GM21390 (cell line): ENCODE data around the gene ZDHHC9.

Source experiments
- ATAC-seq: cut with Tn5 transposase; IDR thresholded peaks from one replicate; pipeline ENCODE4 v1.9.1; 2021; ENCODE audit not compliant: unreplicated experiment

ZDHHC9 gene

DNA sequence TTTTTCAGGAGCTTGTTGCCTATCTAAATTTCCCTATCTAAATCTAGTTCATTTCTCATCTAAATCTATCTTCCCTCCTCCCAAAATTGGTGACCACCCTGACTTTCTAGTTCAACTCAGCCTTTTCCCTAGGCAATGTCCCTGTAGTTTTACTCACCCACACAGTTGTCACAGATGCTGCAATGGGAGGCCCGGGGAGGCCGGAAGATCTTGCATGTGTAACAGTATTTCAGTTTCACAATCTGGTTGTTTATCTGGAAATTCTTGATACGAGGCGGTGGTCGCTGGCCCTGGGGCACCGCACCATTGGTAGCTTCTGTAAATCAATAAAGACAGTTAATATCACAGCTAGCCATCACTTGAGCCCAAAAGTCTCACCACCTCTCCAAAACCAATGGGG is 20.2 kb downstream of the ZDHHC9 start:
- no peak for ATAC-seq

DNA sequence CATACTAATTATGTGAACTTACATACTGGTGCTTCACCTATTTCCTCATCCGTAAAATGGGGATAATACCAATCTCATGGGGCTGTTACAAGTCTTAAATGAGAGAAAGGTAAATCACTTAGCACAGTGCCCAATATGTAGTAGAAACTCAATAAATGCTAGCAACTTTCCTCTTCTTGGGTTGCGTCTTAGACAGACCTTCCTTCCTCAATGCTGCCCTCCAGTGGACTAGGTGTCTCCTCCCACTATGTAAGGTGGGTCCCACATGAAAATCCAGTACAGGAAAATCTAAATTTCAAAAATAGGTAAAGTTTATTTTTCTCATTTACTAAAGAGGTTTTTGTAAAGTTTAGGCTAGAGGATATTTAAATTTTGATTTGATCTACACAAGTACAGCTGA is 20.6 kb downstream of the ZDHHC9 start:
- no peak for ATAC-seq

DNA sequence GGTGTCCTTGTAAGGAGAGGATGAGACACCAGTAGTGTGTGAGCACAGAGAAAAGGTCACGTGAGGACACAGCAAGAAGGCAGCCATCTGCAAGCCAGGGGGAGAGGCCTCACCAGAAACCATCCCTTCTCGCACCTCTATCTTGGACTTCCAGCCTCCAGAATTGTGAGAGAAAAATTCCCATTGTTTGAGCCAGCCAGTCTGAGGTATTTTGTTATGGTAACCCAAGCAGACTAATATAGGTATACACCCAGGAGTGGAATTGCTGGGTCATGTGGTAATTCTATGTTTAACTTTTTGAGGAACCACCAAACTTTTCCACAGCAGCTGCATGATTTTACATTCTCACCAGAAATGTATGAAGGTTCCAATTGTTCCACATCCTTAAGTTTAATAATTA is 25.6 kb downstream of the ZDHHC9 start:
- ATAC-seq, result no peak

DNA sequence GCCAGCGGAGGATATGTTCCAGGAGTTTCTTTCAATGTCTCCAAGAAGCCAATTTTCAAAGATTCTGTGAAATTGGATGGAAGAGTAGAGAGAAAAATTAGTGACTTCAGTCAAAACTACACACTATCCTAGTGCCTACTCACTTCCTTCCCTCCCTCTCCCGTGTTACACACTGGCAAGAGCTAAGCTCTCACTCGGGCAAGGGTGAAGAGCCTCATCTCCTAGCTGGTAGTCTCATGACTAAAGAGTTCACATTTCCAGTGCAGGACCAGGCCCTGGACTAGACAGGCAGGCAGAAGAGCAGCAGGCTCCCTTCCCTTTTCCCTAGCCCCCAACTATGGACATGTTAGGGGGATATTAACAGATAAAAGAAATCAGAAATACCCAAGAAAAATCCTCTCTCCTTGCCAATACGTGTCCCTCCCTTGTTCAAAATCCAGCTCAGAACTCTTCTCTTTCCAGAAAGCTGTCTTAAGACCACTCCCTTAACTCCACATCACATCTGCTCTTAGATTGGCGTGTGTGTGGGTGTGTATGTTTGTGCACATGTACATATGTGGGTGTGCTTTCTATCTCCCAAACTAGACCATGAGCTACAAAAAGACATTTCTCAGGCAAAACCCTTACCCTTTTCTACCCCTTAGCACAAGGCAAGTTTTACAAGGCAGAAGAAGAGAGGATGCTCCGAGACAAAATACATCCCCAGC is 29.9 kb downstream of the ZDHHC9 start:
- no peak for ATAC-seq

DNA sequence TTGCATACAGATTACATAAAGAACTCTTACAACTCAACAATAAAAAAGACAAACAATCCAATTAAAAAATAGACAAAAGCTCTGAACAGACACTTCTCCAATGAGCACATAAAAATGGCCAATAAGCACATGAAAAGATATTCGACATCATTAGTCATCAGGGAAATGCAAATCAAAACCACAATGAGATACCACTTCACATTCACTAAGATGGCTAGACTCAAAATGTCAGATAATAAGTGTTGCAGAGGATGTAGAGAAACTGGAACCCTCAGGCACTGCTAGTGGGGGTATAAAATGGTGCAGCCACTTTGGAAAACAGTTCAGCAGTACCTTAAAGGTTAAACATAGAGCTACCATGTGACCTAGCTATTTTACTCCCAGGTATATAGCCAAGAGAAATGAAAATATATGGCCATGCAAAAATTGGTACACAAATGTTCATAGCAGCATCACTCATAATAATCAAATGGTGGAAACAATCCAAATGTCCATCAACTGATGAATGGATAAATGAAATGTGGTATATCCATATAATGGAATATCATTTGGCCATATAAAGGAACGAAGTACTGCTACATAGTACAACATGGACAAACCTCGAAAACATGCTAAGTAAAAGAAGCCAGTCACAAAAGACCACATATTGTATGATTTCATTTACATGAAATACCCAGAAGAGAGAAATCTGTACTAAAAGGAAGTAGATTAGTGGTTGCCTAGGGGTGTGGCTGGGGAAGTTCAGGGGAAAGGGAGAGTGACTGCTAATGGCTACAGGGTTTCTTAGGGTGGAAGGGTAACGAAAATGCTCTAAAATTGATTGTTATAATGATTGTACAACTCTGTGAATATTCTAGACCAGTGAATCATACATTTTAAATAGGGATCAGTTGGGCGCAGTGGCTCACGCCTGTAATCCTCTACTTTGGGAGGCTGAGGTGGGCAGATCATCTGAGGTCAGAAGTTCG is 34.6 kb downstream of the ZDHHC9 start:
- no peak for ATAC-seq

DNA sequence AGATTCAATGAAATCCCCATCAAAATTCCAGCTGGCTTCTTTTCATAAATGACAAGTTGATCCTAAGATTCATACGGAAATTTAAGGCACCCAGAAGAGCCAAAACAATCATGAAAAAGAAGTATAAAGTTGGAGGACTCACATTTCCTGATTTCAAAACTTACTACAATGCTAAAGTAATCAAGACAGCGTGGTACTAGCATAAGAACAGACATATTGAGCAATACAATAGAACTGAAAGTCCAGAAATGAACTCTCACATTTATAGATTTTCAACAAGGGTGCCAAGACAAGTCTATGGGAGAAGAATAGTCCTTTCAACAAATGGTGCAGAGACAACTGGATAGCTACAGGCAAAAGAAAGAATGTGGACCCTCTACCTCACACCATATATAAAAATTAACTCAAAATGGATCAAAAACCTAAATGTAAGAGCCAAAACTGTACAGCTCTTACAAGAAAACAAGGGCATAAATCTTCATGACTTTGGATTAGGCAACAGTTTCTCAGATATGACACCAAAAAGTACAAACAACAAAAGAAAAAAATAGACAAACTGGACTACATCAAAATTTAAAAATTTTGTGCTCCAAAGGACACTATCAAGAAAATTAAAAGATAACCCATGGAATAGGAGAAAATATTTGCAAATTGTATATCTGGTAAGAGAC is 35.4 kb downstream of the ZDHHC9 start:
- no peak for ATAC-seq

DNA sequence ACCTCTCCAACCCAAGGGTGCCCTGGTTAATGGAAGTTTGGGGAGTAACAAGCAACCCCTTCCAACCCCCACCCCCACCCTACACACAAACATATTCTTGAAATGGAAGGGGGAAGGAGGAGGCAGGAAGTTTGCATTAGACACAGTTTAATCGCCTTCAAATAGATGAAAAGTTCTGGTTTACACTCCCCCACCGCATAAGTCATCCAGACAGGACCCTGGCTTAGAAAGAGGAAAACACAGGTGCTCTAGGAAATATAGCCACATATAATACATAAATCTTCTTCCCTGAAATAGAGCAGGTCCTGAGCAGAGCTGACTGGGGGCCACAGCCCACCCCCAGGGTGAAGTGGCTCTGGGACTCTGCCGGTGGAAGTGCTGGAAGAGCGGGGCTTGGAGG is 38.9 kb downstream of the ZDHHC9 start:
- ATAC-seq, result no peak

DNA sequence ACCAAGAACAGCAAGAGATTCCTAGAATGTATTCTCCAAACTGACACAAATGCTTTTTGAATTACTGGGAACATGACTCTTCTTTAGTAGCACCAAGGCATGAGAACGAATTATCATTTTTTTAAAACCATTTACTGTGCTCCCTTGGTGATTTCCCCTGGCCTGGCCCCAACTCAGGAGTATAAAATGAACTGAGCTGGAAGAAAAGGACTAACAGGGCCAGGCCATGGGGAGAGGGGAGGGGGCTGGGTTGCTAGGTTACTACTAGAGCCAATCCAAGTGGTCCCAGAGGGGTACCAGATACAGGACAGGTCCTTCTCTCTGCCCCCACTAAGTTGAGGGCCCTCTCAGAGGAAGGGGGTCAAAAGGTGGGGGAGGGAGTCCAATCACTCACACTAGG is 40.8 kb downstream of the ZDHHC9 start:
- no peak for ATAC-seq

DNA sequence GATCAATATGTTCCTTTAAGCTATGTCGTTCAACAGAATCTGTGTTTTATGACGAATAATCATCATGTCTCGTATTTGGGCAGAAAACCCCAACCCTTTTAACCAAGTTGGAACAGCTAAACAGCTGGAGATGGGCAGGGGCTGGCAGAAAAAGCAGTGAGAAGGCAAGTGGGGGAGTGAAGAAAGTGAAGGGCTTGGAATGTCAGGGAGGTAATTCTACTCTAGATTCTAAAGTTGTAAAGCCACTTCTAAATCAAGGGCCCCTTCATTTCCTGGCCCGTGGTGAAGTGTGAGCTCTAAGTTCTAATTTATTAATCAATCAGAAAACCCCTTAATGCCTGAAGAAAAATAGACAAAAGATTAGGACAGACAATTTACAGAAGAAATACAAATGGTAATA is 43.5 kb downstream of the ZDHHC9 start:
- no peak for ATAC-seq

DNA sequence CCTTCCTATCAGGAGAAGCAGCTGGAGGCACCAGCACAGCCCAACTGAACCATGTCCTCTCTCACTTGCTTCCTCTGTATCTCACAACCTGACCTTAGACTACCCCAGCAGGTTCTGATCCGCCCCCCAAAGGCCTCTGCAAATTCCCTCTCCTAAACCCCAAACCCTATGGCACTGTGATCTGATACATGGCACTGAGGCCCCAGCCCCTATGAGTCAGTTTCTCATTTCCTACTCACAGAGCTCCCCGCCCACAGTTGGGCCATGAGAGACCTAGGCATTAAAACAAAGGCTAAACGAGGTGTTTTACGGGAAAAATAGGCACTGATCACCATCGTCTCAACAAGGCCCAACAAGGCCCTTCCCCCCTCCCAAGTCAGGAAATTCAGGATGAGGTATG is 44.8 kb downstream of the ZDHHC9 start:
- ATAC-seq, result no peak

DNA sequence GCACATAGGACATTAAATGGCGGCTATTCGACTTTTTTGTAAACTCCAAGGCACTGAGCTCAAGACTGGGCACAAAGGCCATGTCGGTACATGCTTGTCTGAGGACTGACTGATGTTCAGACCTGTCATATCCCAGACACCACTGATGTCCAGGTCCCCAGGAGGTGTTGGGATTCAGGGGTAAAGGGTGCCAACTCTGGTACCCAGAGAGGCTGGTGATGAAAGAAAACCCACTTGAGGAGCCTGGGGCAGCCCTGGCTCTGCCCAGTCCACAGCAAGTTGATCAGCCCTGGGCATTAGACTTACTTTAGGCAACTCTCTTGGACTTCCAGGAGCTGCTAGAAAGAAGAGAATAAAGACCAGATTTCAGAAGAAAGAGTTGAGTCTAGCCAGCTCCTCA is 45.2 kb downstream of the ZDHHC9 start:
- ATAC-seq, result no peak

DNA sequence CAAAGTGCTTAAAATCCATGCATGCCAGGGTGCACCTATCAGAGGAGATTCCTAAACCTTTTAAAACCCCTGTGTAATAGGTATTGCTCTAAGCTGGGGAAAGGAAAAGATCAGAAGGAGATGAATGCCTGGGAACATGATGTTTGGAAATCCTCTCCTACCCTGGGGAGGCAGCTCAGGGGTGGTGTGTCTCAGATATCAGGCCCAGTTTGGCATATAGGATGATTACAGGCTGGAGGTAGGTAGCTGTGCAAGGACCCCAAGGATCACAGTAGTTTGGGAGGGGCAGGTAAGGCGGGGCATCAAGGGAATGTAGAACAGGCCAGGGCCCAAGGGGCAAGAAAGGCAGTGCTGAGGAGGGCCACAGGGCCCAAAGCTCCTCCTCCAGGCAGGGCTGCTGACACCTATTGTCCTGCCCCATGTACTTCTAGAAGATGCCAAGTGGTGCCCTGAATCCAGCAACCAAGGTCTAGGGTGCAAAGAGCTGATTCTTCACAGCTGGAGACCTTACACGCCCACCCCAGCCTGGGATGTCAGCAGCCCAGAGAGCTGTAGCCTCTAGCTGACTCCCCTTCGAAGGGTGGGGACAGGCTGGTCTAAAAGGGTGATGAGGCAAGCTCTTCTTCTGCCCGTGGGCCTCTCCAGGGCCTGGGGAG is 46.3 kb downstream of the ZDHHC9 start:
- ATAC-seq, result no peak

DNA sequence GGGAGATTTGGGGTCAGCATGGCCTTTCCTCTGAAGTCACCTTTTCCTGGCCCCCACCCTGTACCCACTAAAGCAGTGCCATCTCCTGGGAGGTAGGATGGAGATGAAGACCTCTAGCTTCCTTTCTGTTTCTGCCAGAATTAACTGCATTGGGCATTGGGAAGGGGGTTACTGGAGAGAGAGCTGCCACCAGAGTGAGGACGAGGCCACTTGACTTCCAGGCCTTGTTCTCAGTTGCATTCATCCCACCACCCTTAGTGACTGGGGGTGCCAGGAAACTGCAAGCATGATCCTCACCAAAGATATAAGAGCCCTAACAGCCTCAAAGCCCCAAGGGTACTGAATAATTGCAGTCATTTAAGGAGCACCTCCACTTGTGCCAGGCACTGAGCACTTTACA is 48.1 kb downstream of the ZDHHC9 start:
- ATAC-seq, result no peak

DNA sequence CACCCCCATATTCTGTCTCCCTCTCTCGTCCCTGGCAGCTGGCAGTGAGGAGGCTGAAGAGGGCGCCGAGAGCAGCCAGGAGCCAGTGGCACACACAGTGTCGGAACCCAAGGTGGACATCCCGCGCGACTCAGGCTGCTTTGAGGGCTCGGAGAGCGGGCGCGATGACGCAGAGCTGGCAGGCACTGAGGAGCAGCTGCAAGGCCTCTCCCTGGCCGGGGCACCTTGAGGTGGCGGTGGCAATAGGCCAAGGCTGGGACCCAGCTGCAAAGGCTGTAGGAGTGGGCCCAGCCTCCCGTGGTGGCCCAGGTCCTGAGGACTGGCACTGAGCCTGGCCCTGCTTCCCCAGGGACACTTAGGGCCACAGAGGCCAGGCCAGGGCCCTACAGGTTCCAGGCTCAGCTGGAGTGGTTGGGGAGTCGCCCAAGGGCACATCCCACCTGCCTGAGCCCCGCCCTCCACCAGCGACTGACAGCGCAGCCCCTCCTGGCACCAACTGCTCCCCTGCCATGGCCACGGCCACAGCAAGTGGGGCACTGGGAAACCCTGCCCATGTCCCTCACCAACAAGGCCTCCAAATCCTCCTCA is 50.0 kb downstream of the ZDHHC9 start:
- no peak for ATAC-seq

DNA sequence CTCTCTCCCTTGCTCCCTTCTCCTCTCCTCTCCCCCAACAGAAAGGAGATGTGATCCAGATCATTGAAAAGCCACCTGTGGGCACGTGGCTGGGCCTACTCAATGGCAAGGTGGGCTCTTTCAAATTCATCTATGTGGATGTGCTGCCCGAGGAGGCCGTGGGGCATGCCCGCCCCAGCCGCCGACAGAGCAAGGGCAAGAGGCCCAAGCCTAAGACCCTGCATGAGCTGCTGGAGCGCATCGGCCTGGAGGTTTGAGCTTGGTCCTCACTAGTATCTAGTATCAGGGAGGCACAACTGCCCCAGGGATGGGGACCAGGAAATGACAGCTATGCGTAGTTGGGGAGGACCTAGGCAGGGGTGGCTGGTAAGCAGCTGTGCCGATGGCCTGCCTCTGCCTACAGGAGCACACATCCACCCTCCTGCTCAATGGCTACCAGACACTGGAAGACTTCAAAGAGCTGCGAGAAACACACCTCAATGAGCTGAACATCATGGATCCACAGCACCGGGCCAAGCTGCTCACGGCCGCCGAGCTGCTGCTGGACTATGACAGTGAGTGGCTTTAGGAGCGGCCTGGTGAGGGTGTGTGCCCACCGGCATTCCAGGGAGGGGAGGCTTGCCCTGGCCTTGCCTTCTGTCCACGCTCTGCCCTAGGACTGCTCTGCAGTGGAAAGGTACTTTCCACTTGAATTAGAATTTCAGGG is 50.9 kb downstream of the ZDHHC9 start:
- no peak for ATAC-seq

DNA sequence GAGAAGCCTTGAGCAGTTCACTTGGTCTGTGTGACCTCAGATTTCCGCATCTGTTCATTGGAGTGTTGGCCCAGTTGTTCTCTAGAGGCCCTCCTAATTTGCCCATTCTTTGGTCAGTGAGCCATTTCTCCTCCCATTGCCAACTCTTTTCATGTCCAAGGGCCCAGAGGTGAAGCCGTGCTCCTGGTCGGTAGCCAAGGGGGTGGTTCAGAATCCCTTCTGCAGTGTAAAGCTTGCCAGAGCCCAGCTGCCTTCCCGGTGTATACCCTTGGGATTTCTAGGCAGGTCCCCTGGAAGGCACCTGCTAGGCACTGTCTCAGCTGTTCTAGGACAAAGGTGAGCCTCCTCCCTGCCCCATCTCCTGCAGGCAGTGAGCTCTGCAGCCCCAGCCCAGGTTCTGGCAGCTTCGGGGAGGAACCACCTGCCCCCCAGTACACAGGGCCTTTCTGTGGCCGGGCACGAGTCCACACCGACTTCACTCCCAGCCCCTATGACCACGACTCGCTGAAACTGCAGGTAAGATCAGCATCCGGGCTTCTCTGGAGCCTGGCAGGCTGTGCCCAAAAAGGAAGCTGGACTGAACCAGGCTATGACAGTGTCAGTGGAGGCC is 51.6 kb downstream of the ZDHHC9 start:
- no peak for ATAC-seq

DNA sequence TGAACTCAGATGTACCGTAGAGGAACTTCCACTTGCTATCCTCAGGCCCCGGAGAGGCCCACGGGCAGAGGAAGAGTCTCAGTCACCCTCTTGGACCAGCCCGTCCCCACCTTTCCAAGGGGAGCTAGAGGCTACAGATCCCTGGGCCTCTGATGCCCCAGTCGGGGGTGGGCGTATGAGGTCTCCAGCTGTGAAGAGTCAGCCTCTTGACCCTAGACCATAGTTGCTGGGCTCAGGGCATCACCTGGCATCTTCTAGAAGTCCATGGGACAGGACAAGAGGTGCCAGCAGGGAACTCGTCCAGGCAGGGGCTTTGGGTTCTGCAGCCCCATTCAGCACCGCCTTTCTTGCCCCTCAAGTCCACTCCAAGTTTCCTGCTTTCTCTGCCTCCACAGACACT is 52.4 kb downstream of the ZDHHC9 start:
- no peak for ATAC-seq

DNA sequence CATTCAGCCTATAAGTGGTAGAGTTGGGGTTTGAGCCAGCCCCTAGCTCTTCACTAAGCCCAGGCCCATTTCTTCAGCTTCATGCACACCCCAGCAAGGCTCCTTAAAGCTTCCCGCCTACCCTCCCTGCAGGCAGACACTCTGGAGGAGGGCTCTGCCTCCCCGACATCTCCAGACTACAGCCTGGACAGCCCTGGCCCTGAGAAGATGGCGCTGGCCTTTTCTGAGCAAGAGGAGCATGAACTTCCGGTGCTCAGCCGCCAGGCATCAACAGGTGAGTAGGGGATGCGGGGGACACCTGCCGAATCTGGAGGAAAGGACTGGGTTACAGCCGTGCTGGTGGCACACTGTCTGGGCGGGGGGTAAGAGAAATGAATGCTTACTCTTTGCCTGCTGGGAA is 52.9 kb downstream of the ZDHHC9 start:
- no peak for ATAC-seq

DNA sequence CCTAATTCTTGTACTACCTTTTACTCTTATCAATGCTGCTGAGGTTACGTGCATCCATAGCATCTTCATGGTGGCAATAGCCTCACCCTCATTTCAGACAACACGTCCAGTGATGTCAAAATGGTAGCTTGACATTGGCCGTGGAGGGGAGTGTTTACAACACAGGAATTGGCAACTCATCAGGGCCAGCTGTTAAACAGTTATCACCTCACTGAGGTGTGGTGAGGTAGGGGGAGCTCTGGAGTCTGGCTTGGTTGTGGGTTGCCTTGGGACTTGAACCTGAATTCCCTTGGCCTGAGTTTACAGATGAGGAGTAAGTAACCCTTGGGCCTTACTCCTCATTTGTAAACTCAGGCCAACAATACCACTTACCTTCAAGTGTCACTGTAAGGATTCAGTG is 53.5 kb downstream of the ZDHHC9 start:
- ATAC-seq, result no peak

DNA sequence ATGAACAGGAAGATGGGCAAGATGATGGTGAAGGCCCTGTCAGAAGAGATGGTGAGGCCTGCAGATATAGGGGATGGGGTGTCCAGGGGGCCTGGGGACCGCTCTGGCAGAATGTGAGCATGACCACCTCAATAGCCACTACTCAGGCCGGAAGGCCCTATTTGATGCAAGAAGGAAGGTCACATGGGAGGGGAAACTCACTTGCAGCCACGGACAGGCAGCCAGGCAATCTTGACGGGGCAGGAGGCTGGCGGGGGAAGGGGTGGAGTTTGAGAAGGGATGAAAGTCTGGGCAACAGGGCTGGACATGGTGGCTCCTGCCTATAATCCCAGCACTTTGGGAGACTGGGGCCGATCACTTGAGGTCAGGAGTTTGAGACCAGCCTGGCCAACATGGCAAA is 55.2 kb downstream of the ZDHHC9 start:
- no peak for ATAC-seq
